HG02588 (cell line): ENCODE measurements around the gene IFI16.

ENCODE experiments used
- ATAC-seq: cut with Tn5 transposase; IDR thresholded peaks from one replicate; pipeline ENCODE4 v1.9.1; 2021; ENCODE audit warnings: mild to moderate bottlenecking, moderate library complexity; ENCODE audit not compliant: unreplicated experiment

IFI16 gene

DNA sequence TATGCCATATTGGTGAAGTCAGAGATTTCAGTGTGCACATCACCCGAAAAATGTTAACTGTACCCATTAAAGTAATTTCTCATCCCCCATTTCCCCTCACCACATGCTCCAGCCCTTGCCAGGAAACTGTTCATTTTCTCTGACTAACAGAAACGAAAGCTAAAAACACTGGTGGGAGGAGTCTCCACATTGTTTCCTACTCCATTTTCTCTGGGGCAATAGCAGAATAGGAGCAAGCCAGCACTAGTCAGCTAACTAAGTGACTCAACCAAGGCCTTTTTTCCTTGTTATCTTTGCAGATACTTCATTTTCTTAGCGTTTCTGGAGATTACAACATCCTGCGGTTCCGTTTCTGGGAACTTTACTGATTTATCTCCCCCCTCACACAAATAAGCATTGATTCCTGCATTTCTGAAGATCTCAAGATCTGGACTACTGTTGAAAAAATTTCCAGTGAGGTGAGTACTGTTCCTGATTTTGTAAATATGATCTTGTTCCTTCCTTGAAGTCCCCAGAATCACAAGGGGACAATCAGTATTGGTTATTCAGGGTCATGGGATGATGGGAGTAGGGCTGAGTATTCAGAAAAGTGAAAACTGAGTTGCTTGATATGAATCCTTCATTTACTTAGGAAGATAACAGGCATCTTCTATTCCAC is at the start of gene IFI16:
Gene IFI16 (plus strand): TSS at position 204 of the 658 bp plus-strand sequence. CDS start 4,774 bp downstream, outside the sequence.
- peak; percentile 71 for ATAC-seq

DNA sequence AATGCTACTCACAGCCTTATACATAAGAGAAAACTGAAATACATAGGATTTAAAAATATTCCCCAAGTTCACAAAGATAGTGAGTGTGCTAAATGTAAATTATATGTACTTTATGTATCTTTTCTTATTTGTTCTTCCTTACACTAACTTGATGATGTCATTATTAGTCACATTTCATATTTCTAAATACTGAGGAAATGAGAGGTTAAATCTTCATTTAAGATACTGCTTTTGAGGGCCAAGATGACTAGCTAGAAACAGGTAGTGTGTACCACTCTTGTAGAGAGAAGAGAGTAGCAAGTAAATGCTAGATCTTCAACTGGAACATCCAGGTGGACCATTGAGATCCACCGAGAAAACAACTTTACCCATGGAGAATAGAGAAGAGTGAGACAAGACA is 48.5 kb upstream of the IFI16 start:
- ATAC-seq = no peak

DNA sequence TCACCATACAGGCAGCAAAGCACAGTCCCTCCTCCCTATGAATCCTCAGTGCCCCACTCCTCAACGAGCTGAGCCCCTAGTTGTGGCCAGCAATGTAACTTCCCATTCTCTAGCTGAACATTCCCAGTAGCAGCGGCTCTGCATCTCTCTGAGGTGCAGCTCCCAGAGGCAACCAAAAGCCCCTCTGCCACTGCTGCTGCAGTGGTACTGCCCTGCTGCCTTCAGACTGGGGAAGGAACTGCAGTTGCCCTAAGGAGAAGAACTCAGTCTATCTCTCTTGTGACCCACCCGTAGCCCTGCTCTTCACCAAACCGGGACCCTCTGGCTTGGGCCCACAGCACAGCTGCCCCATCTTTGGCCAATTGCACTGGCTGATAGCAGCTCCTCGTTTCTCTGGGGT is 46.7 kb upstream of the IFI16 start:
- no peak for ATAC-seq

DNA sequence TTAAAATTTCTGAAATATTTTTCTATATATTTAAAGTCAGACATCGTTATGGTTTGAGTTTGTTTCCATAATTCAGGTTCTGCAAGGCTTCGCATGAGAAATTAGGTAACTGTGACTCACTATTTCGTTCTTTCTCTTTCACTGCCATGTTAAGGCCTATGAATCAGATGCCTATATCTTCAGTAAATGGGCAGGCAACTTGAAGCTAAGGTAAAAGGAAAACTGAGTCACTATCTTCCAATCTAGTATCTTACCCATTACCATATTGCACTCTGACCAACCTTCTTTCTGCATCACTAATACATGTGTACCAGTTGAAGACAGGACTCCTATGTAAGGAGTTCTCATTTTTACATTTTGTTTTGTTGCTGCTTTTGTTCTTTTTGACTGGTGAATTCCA is 40.5 kb upstream of the IFI16 start:
- ATAC-seq = no peak

DNA sequence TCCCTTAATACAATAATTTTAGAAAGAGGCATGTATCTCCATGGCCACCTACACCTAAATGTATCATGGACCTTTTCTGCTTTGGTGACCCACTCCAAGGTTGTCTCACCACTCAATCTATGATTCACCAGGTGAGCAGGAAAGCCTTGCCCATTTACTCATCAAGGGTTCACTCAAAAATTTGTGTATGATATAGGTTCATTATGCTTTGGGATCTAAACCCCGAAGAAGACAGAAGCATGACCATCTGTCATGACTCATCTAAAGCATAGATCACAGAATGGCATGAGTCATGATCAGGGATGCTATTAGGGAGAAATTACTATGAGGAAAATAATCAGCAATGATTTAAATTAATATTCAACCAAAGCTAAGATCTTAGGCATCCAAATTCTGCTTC is 39.9 kb upstream of the IFI16 start:
- no peak for ATAC-seq

GRCh38 chr1:158972841-158973240 is 36.9 kb upstream of the IFI16 start:
- ATAC-seq = no peak

GRCh38 chr1:158976219-158976618 is 33.5 kb upstream of the IFI16 start:
- ATAC-seq = no peak

DNA sequence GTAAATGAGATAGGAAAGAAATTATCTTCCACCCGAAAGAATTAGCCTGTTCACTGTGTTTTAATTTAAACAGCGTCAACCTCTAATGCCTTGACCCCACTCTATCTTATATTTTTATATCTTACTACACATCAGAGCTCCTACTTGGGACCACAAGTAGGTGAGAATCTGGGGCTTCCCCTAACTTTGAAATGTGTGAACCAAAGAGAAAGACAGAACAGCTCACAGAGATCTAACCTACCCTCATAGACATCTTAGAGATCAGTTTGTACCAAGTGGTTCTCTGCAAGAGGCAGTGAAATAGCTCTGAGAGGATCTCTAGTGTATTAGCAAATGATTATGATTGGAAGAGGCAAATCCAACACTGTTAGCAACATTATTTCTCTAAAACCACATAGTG is 31.0 kb upstream of the IFI16 start:
- no peak for ATAC-seq

DNA sequence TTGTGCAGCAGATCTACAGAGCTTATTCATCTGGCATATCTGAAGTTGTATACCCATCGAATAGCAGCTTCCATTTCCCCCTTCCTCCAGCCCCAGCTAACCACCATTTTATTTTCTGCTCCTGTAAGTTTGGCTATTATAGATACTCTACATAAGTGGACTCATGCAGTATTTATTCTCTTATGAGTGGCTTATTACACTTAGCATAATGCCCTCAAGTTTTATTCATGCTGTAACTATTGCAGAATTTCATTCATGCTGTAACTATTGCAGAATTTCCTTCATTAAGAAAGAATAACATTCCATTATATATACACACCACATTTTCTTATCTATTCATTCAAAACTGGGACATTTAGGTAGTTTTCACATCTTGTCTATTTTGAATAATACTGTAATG is 30.5 kb upstream of the IFI16 start:
- ATAC-seq = no peak

- no peak for ATAC-seq
These were observed 26.5 kb upstream of the IFI16 start for GRCh38 chr1:158983235-158983634.

GRCh38 chr1:158984386-158984785 is 25.3 kb upstream of the IFI16 start:
- no peak for ATAC-seq

GRCh38 chr1:158989424-158989823 is 20.3 kb upstream of the IFI16 start:
- no peak for ATAC-seq

DNA sequence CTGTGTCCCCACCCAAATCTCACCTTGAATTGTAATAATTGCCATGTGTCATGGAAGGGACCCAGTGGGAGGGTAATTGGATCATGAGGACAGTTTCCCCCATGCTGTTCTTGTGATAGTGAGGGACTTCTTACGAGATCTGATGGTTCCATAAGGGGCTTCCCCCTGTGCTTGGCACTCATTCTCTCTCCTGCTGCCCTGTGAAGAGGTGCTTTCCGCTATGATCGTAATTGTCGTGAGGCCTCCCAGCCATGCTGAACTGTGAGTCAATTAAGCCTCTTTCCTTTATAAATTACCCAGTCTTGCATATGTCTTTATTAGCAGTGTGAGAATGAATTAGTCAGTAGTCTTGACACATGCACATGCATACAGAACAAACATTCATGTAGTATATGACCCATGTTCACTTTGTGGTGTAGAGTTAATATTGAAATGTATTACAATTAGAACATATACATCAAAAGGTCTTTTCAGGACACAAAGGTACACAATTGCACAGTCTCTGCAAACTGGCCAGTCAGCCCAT is 16.9 kb upstream of the IFI16 start:
- no peak for ATAC-seq

- no peak for ATAC-seq
These were observed 12.7 kb upstream of the IFI16 start for GRCh38 chr1:158996998-158997397.

GRCh38 chr1:158998037-158998780 is 11.5 kb upstream of the IFI16 start:
- ATAC-seq = no peak

DNA sequence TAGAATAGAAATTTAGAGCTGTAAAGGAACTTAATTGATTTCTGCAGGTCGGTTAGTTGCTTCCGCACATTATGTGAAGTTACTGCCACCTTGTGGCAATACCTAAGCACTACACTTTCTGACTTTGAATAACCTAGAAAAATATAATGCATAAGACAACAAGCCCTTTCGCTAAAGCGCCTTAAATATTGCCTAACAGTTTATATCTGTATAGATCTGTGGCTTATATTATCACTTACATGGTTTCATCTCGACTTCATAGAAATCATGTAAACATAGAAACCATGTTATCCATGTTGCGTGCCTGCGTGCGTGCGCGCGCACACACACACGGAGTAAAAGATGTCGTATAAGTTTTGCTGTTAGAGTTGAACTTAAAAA is 10.9 kb upstream of the IFI16 start:
- ATAC-seq = no peak

DNA sequence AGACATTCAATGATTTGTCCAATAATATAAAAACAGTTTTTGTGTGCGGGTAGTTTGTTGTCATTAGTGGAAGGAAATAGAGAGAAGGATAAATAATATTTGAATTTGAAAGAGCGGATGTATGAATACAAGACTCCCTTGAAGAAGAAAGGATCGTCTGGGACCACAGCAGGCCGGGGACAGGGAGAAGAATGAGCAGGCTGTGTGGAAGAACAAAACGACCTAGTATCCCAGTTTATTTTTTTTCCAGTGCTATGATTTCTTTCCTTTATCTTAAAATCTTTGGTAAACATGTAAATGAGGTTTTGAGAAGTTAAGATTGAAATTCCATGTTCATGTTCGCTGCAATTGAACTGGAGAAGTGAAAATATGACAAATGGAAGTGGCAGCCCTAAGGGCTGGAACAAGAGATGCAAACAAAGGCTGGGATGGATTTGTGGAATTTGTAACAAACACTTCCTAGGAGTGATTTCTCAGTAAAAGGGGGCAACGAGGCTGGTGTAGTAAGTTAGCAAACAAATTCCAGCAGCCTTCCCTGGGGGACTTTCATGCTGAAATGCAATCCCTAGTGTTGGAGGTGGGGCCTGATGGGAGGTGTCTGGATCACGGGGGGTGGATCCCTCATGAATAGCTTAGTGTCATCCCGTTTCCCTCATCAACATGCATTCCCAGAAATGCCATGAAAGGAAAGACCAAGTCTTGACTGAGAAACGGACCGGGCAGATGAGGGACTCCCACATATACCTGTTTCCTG is 10.2 kb upstream of the IFI16 start:
- no peak for ATAC-seq

- ATAC-seq = no peak
These were observed 9.7 kb upstream of the IFI16 start for GRCh38 chr1:159000070-159000409.

GRCh38 chr1:159000625-159001024 is 9.1 kb upstream of the IFI16 start:
- no peak for ATAC-seq

- ATAC-seq = no peak
These were observed 4.5 kb upstream of the IFI16 start for GRCh38 chr1:159005161-159005560.

DNA sequence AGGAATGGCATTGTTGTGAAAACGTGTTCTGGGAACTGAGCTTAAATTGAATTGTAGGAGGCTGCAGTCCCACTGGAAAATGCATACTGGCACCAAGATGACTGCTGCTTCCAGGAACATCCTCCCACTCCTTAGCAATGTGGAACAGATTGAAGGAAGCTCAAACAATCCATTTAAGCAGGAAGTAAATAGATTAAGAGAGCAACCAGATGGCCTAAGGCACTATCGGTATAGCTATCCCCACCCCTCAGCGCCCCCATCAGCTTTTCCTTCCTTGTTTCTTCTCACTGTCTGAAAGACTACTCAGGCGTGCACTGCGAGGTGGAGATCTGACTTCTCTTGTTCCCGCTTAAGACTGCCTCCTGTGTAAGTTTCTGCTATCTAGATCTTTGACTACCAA is 4.0 kb upstream of the IFI16 start:
- ATAC-seq = no peak
